B cell (primary cell): Measurements from ENCODE around the gene DNAJC3.
"Not testable (repeated sequence)": the region's sequence is repeated elsewhere in the genome, so short reads cannot be mapped to it uniquely, and the experiment has no call there.

Experiments used
- CTCF ChIP-seq: fragments of 200-600 bp; IDR thresholded peaks from one replicate; pipeline ENCODE4 v1.8.0; 2022; ENCODE audit warnings: antibody characterized with exemption, mild to moderate bottlenecking
- EZH2 ChIP-seq: IDR thresholded peaks from 2 replicates; pipeline ENCODE4 v1.6.1; 2012; ENCODE audit warnings: borderline replicate concordance, low read depth, mild to moderate bottlenecking, moderate library complexity, low read length; ENCODE audit not compliant: insufficient read depth, poor library complexity, severe bottlenecking

DNA sequence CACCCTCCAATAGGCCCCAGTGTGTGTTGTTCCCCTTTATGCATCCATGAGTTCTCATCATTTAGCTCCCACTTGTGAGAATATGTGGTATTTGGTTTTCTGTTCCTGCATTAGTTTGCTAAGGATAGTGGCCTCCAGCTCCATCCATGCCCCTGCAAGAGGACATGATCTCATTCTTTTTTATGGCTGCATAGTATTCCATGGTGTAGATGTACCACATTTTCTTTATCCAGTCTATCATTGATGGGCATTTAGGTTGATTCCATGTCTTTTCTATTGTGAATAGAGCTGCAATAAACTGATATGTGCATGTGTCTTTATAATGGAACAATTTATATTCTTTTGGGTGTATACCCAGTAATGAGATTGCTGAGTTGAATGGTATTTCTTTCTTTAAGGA is 112.4 kb downstream of the DNAJC3 start:
- not testable (repeated sequence) for TF ChIP-seq CTCF, EZH2
